HepG2 (cell line): ENCODE results near the gene AKAP12. TPM values are rescaled to one million over a fixed set of nuclear protein-coding genes. Genes with fewer than 3 reads are reported as not detected.

ENCODE experiments used
- ATAC-seq: fragments of 200-7000 bp; cut with Tn5 transposase; 3 replicates; pipeline ENCODE4 v1.9.1; 2020; ENCODE audit warnings: mild to moderate bottlenecking, moderate library complexity
- BruUV-seq: library from RNA; stranded (reverse); fragments of 400-500 nt; replicated peaks from 2 replicates; lab custom pipeline; 2021; lab: Mats Ljungman, UMichigan
- CTCF ChIA-PET: fragments of 300-600 bp; formaldehyde crosslinking; extraction: SDS; loops from one replicate; lab custom pipeline; 2021; ENCODE audit warnings: low total read pairs, inconsistent platforms, low intra/inter-chr PET ratio; lab: Yijun Ruan, JAX
- POLR2A ChIA-PET: fragments of 350-600 bp; sonication (Branson Sonifier 250); formaldehyde crosslinking; loops from one replicate; lab custom pipeline; 2020; ENCODE audit warnings: antibody characterized with exemption, inconsistent platforms; lab: Yijun Ruan, JAX
- DNase-seq: peaks from one replicate; pipeline ENCODE4 v3.0.0-alpha.2; 2015; ENCODE audit warnings: low spot score
- FAIRE-seq: peaks from 3 replicates; lab custom pipeline; 2011; peaks lifted over from hg19 to GRCh38; lab: Jason Lieb, UNC
- H2AFZ ChIP-seq: one replicate; pipeline ENCODE4 v1.6.1; 2011; ENCODE audit warnings: low read length, inconsistent platforms
- H3K27ac ChIP-seq: fragments of 300-600 bp; 3 replicates; pipeline ENCODE4 v1.8.0; 2011; ENCODE audit warnings: mixed run types, mild to moderate bottlenecking, mixed read lengths, low read length, inconsistent platforms; ENCODE audit not compliant: insufficient read depth; ENCODE audit errors: extremely low read length
- H3K27me3 ChIP-seq, 2 experiments: fragments of 200-600 bp in 1 of 2; 2 replicates in 1 of 2; 3 replicates in 1 of 2; pipeline versions ENCODE4 v1.6.0 to v1.8.0; 2011; ENCODE audit warnings: low read length in 2 of 2, mild to moderate bottlenecking in 2 of 2, moderate library complexity in 2 of 2, inconsistent platforms in 1 of 2; ENCODE audit not compliant: insufficient read depth in 2 of 2, control insufficient read depth in 1 of 2
- H3K36me3 ChIP-seq, 2 experiments: fragments of 200-600 bp in 1 of 2; replicated peaks in 1 of 2; 2 replicates in 1 of 2; 3 replicates in 1 of 2; pipeline versions ENCODE4 v1.5.1 to v1.8.0; 2011; ENCODE audit warnings: low read length in 2 of 2, inconsistent platforms in 1 of 2; ENCODE audit not compliant: insufficient read depth in 2 of 2, control insufficient read depth in 1 of 2
- H3K4me1 ChIP-seq: 2 replicates; pipeline ENCODE4 v1.5.1; 2012; ENCODE audit warnings: low read length, inconsistent platforms; ENCODE audit not compliant: insufficient read depth
- H3K4me2 ChIP-seq: 2 replicates; pipeline ENCODE4 v1.6.0; 2011; ENCODE audit warnings: low read depth, low read length, inconsistent platforms
- H3K4me3 ChIP-seq, 3 experiments: fragments of 200-600 bp in 1 of 3; sonication (generic), shearing (Covaris generic) in 1 of 3; replicated peaks in 1 of 3; 2 replicates each; pipeline ENCODE4 v1.5.1; 2011 to 2016; ENCODE audit warnings: low read length in 3 of 3, inconsistent platforms in 2 of 3, low read depth in 2 of 3, mild to moderate bottlenecking in 2 of 3, control low read depth in 1 of 3, mixed read lengths in 1 of 3; ENCODE audit not compliant: insufficient read depth in 1 of 3
- H3K79me2 ChIP-seq: one replicate; pipeline ENCODE4 v1.6.1; 2011; ENCODE audit warnings: low read length, inconsistent platforms; ENCODE audit not compliant: insufficient read depth
- H3K9ac ChIP-seq: 2 replicates; pipeline ENCODE4 v1.6.0; 2011; ENCODE audit warnings: mild to moderate bottlenecking, low read depth, low read length, inconsistent platforms; ENCODE audit not compliant: insufficient read depth
- H3K9me3 ChIP-seq: 2 replicates; pipeline ENCODE4 v1.5.1; 2012; ENCODE audit warnings: mild to moderate bottlenecking, low read length
- H4K20me1 ChIP-seq: 2 replicates; pipeline ENCODE4 v1.6.0; 2011; ENCODE audit warnings: inconsistent platforms, mild to moderate bottlenecking, low read length, moderate library complexity; ENCODE audit not compliant: insufficient read depth
- CSRNP1 ChIP-seq: sonication (generic); formaldehyde crosslinking; IDR thresholded peaks from 2 replicates; pipeline ENCODE4 v1.8.1; 2023; ENCODE audit warnings: mild to moderate bottlenecking, missing genetic modification reagents
- CTCF ChIP-seq: sonication (generic); formaldehyde crosslinking; IDR thresholded peaks from 2 replicates; pipeline ENCODE4 v1.5.0; 2020; ENCODE audit warnings: mild to moderate bottlenecking, missing genetic modification reagents, moderate library complexity
- EED ChIP-seq: sonication (generic); formaldehyde crosslinking; IDR thresholded peaks from 2 replicates; pipeline ENCODE4 v1.5.0; 2020; ENCODE audit warnings: mild to moderate bottlenecking, missing genetic modification reagents
- KDM2A ChIP-seq: sonication (generic); formaldehyde crosslinking; IDR thresholded peaks from 2 replicates; pipeline ENCODE4 v1.4.0; 2020; ENCODE audit warnings: low read depth, missing genetic modification reagents, borderline replicate concordance
- KDM5B ChIP-seq: sonication (generic); formaldehyde crosslinking; IDR thresholded peaks from 2 replicates; pipeline ENCODE4 v1.4.0; 2020; ENCODE audit warnings: missing genetic modification reagents, mild to moderate bottlenecking, borderline replicate concordance
- SALL1 ChIP-seq: sonication (generic); formaldehyde crosslinking; IDR thresholded peaks from 2 replicates; pipeline ENCODE4 v1.8.0; 2022; ENCODE audit warnings: mild to moderate bottlenecking, missing genetic modification reagents
- SOX6 ChIP-seq, 2 experiments: fragments of 450-650 bp in 1 of 2; sonication (generic) in 1 of 2; formaldehyde crosslinking in 1 of 2; IDR thresholded peaks; 2 replicates each; pipeline versions ENCODE4 v1.4.0 to v1.6.1; 2017 to 2020; ENCODE audit warnings: antibody characterized with exemption in 1 of 2, mild to moderate bottlenecking in 1 of 2, missing genetic modification reagents in 1 of 2
- SRSF1 ChIP-seq: fragments of 200-400 bp; formaldehyde crosslinking; optimal IDR thresholded peaks from 2 replicates; pipeline ENCODE3; 2017; ENCODE audit warnings: mild to moderate bottlenecking, low read depth, low read length, moderate library complexity
- UBTF ChIP-seq: sonication (generic); formaldehyde crosslinking; IDR thresholded peaks from 2 replicates; pipeline ENCODE4 v1.4.0; 2020; ENCODE audit warnings: mild to moderate bottlenecking, missing genetic modification reagents
- ZNF460 ChIP-seq: sonication (generic); formaldehyde crosslinking; IDR thresholded peaks from 2 replicates; pipeline ENCODE4 v1.5.1; 2020; ENCODE audit warnings: missing genetic modification reagents, mild to moderate bottlenecking, borderline replicate concordance
- ZNF746 ChIP-seq: sonication (generic); formaldehyde crosslinking; IDR thresholded peaks from 2 replicates; pipeline ENCODE4 v1.8.0; 2022; ENCODE audit warnings: mild to moderate bottlenecking, missing genetic modification reagents
- ZNF777 ChIP-seq: sonication (generic); formaldehyde crosslinking; IDR thresholded peaks from 2 replicates; pipeline ENCODE4 v1.4.0; 2020; ENCODE audit warnings: missing genetic modification reagents
- ZNF800 ChIP-seq: sonication (generic); formaldehyde crosslinking; IDR thresholded peaks from 2 replicates; pipeline ENCODE4 v1.4.0; 2020; ENCODE audit warnings: missing genetic modification reagents
- WGBS: methylation state at CpG from one replicate; pipeline ENCODE4 v1.1.6; 2017; ENCODE audit warnings: low lambda C conversion rate; 5-methylcytosine and 5-hydroxymethylcytosine counted together
- in situ Hi-C: cut with HindIII; loops from 2 replicates; pipeline ENCODE4 v1.10.0; 2017; ENCODE audit warnings: low pct_unique_long_range_greater_than_20kb; ENCODE audit not compliant: extremely low pct_ligation_motif_present
- intact Hi-C: fragments of 100-400 bp; cut with micrococcal nuclease; formaldehyde crosslinking; loops from one replicate; pipeline ENCODE4 v1.10.0; 2022; ENCODE audit not compliant: unreplicated experiment
- polyA plus RNA-seq, 8 experiments: library from polyadenylated mRNA; depleted of rRNA in 3 of 8; stranded (reverse) in 7 of 8; unstranded in 1 of 8; fragments of >200 nt; fragmentation: Illumina TruSeq in 4 of 8; extraction: Trizol in 4 of 8; gene quantifications; 2 replicates each; pipeline versions ENCODE4 v1.2.1 to v1.2.3, GENCODE V29; 2011 to 2016; ENCODE audit warnings: low read depth in 4 of 8, missing spikeins in 1 of 8, mixed read lengths in 1 of 8; ENCODE audit not compliant: insufficient read depth in 1 of 8
- total RNA-seq, 5 experiments: library from RNA; depleted of rRNA; stranded (reverse); fragments of >200 nt; fragmentation: Illumina TruSeq; extraction: Trizol; gene quantifications; 2 replicates each; pipeline ENCODE4 v1.2.3, GENCODE V29; 2016; ENCODE audit warnings: low read depth in 1 of 5

The AKAP12 gene
- total and polyA plus RNA-seq, 2 of the 13 experiments (the other 11 are each of a cell fraction or from before 2014, with no cell fraction given): 10.6 to 19.0 TPM

GRCh38 chr6:151240036-151240685 is 394 bp downstream of the AKAP12 start:
- TF ChIP-seq CSRNP1 (CRISPR knock-in tag) (0 out of 2 replicates have a peak, but pooled peaks have one; percentile 7), ZNF460 (no peak), SRSF1 (peak; percentile 36), CTCF (CRISPR knock-in tag) (peak; percentile 26; the same call in 1 of the 2 replicates), ZNF777 (CRISPR knock-in tag) (peak; percentile 52; the same call in 1 of the 2 replicates), SALL1 (CRISPR knock-in tag) (0 out of 2 replicates have a peak, but pooled peaks have one; percentile 6), SOX6 (IDR thresholded peaks at IDR 0.05) (no peak), SOX6 (CRISPR knock-in tag; IDR thresholded peaks at IDR 0.05) (no peak), KDM2A (0 out of 2 replicates have a peak, but pooled peaks have one; percentile 5), EED (0 out of 2 replicates have a peak, but pooled peaks have one; percentile 8), ZNF800 (CRISPR knock-in tag) (peak; percentile 93), ZNF746 (CRISPR knock-in tag) (no peak), UBTF (0 out of 2 replicates have a peak, but pooled peaks have one; percentile 11), KDM5B (CRISPR knock-in tag) (0 out of 2 replicates have a peak, but pooled peaks have one; percentile 36)
- in situ Hi-C loops (no loop called here), intact Hi-C loops (no loop called here)
- Histone ChIP-seq H3K79me2 (no peaks in the 10 kb centered on the region), H4K20me1 (no peaks in the 10 kb centered on the region), H2AFZ (no peak overlapping the region), H3K4me2 (peak overlapping the region; percentile 78), H3K4me3 (peak overlapping the region; percentile 53 to 72 (median 65); a peak in 5 of 6 replicates), H3K27me3 (peaks cover 6 to 48% of the 10 kb centered on the region in 2 experiments), H3K9ac (no peak overlapping the region), H3K27ac (no peak overlapping the region), H3K4me1 (peaks cover 9% of the 10 kb centered on the region), H3K36me3 (no peaks in the 10 kb centered on the region), H3K9me3 (no peaks in the 10 kb centered on the region)
- FAIRE-seq: no peak
- POLR2A ChIA-PET: no interaction called here
- BruUV-seq: no TSS peak
- 10% methylated on average over 38 of the region's 60 CpGs for WGBS
- CTCF ChIA-PET: no interaction called here
- peak; percentile 91 for ATAC-seq
- DNase-seq: no peak
